GM19240 (cell line): ENCODE data around the gene KRTAP3-3.
"Not testable (repeated sequence)": the region's sequence is repeated elsewhere in the genome, so short reads cannot be mapped to it uniquely, and the experiment has no call there.

Experiments used
- DNase-seq: peaks from one replicate; pipeline ENCODE4 v3.0.0; 2011; ENCODE audit warnings: low spot score; ENCODE audit not compliant: insufficient read length

KRTAP3-3 gene

DNA sequence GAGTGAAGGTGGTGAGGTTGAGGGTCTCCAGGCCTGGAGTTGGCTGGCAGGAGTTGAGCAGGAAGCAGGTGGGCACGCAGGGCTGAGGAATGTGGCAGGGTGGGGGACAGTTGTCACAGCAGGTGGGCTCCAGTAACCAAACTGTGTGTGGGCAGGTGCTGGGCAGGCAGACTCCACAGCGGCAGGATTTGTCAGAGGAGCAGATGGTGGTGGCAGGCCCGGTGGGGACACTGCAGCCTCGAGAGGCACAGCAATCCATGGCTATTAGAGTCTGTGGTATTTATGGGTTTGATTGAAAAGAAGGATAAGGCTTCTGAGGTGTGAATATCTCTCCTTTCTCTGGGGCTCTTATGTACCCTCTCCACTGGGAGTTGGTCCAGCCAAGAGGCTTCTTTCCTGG is at the start of gene KRTAP3-3:
Gene KRTAP3-3, minus strand, starts transcription at position 326 of the 400 bp plus-strand sequence. Its CDS starts 67 bp downstream, at position 259.
- no peak for DNase-seq

DNA sequence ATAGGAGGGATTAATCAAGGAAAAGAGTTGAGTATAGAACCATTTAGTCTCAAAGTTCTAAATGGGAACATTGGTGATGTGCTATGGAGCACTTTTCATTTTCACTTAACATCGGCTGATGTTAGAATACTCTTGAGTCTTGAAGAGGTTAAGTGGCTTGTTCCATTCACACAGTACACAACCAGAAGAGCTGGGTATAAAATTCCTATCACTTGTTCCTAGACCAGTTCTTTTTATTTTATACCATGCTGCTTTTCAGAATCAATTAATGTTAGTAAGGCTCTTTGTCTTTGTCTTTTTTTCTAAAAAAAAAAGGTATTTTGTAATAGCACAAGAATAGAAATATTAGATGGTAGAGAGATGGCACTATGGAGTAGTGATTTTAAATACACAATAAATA is 49.0 kb upstream of the KRTAP3-3 start:
- no peak for DNase-seq

DNA sequence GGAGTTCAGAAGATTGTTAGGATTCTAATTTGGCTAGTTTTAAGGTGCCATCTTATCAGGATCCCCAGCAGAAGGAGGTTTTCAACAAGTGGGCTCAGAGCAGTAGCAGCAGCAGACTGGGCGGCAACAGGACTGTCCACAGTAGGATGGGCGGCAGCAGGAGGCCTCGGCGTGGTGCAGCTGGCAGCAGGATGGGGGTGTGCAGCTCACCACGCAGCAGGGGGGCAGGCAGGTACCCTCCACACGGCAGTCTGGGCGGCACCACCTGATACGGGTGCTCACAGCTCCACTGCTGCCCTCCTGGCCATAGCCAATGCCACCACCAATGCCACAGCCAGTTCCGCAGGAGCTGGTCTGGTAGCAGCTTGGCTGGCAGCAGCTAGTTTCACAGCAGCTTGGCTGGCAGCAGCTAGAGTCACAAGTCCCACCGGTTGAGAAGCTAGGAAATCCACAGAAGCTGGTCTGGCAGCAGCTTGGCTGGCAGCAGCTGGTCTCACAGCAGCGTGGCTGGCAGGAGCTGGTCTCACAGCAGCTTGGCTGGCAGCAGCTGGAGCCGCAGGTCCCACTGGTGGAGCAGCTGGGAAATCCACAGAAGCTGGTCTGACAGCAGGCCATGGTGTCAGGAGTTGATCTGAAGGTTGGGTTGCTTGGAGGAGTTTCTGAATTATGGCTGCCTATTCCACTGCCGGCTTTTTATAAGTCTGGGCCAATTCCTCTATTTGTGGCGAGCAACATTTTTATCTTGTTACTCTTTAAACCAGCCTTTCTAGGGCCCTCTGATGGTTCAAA is 47.0 kb upstream of the KRTAP3-3 start, which contains the start of gene KRTAP1-1:
Gene KRTAP1-1, minus strand, starts transcription at position 668 of the 789 bp plus-strand sequence. Its CDS starts 53 bp downstream, at position 615.
- not testable (repeated sequence) for DNase-seq

- no peak for DNase-seq
Observed at GRCh38 chr17:41037853-41038350, 43.9 kb upstream of the KRTAP3-3 start.

- DNase-seq, result not testable (repeated sequence)
Observed at GRCh38 chr17:41034346-41034935, 40.5 kb upstream of the KRTAP3-3 start, which contains the start of gene KRTAP1-3. KRTAP1-3 (minus strand) TSS chr17:41034874; CDS start chr17:41034821, 53 bp downstream.

DNA sequence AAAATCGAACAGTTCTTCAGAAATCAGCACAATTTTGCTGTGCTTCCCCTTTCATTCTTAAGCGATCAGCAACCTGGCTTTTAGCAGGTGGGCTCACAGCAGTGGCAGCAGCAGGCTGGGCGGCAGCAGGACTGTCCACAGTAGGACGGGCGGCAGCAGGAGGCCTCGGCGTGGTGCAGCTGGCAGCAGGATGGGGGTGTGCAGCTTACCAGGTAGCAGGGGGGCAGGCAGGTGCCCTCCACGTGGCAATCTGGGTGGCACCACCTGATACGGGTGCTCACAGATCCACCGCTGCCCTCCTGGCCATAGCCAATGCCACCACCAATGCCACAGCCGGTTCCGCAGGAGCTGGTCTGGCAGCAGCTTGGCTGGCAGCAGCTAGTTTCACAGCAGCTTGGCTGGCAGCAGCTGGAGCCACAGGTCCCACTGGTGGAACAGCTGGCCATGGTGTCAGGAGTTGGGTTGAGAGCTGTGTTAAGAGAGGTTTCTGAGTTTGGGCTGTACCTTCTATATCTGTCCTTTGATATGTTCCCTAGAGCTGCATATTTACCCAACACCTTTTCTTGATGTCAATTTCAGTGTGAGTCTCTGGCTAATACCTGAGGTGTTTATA is 35.8 kb upstream of the KRTAP3-3 start, which contains the start of gene KRTAP1-4:
Gene KRTAP1-4, minus strand, starts transcription at position 563 of the 613 bp plus-strand sequence. Its CDS starts 117 bp downstream, at position 446.
- no peak for DNase-seq

DNA sequence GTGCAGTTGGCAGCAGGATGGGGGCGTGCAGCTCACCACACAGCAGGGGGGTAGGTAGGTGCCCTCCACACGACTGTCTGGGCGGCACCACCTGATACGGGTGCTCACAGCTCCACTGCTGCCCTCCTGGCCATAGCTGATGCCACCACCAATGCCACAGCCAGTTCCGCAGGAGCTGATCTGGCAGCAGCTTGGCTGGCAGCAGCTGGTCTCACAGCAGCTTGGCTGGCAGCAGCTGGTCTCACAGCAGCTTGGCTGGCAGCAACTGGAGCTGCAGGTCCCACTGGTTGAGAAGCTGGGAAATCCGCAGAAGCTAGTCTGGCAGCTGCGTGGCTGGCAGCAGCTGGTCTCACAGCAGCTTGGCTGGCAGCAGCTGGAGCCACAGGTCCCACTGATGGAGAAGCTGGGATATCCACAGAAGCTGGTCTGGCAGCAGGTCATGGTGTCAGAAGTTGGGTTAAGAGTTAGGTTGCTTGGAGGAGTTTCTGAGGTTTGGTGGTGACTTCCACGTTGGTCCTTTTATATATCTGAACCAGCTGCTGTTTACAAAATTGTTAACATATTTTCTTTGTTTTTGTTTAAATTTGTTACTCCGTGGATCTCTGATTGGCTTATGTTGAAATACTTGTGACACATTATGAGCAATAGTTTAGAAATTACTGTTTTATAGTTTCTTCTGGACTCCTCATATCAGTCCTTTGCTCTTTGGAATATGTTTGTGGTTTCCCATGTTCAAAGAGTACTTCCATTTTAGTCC is 32.9 kb upstream of the KRTAP3-3 start, which contains the start of gene KRTAP1-5:
Gene KRTAP1-5, minus strand, starts transcription at position 494 of the 757 bp plus-strand sequence. Its CDS starts 53 bp downstream, at position 441.
- no peak for DNase-seq

- no peak for DNase-seq
Observed at GRCh38 chr17:41024697-41025096, 30.7 kb upstream of the KRTAP3-3 start.

GRCh38 chr17:41020336-41020735 is 26.4 kb upstream of the KRTAP3-3 start:
- DNase-seq, result no peak

GRCh38 chr17:41019415-41019814 is 25.5 kb upstream of the KRTAP3-3 start:
- no peak for DNase-seq

GRCh38 chr17:41018541-41018940 is 24.6 kb upstream of the KRTAP3-3 start:
- no peak for DNase-seq

- no peak for DNase-seq
Observed at GRCh38 chr17:41016578-41017215, 22.7 kb upstream of the KRTAP3-3 start.

DNA sequence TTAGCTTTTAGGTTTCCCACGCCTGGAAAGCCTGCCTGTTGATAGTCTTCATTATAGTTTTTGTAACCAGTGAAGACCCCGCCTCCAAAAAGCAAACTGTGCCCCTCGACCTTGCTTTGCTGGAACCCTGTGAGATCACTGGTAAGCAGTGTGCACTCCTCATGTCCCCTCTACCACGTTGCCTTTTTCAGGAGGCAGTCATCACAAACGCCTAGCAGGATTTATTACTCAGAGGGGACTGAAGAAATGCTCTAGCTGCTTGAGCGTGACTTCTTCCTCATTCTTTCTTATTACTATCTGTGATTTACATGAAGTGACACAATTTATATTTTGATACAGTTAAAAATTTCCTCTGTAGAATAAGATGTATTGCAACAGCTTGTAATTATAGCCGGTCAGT is 21.5 kb upstream of the KRTAP3-3 start:
- DNase-seq, result no peak

GRCh38 chr17:41013606-41014005 is 19.6 kb upstream of the KRTAP3-3 start:
- DNase-seq, result no peak

DNA sequence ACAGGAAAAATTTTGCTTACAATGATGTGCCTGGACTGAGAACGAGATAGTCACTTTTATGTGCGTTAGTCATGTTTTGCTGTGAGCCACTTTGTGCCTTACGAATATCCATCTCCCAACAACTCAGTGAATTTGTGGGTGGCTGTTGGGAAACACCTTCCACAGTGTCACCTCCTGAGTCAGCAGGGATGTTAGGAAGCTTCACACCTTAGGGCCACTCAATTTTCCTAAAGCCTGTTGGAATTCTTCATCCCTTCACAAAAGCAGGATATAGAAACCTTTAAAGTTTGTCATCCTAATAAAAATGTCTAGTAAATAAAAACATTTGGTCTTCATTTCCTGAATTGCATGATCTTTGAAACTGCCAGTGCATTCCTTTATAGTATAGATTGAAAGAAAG is 19.2 kb upstream of the KRTAP3-3 start:
- DNase-seq, result no peak

DNA sequence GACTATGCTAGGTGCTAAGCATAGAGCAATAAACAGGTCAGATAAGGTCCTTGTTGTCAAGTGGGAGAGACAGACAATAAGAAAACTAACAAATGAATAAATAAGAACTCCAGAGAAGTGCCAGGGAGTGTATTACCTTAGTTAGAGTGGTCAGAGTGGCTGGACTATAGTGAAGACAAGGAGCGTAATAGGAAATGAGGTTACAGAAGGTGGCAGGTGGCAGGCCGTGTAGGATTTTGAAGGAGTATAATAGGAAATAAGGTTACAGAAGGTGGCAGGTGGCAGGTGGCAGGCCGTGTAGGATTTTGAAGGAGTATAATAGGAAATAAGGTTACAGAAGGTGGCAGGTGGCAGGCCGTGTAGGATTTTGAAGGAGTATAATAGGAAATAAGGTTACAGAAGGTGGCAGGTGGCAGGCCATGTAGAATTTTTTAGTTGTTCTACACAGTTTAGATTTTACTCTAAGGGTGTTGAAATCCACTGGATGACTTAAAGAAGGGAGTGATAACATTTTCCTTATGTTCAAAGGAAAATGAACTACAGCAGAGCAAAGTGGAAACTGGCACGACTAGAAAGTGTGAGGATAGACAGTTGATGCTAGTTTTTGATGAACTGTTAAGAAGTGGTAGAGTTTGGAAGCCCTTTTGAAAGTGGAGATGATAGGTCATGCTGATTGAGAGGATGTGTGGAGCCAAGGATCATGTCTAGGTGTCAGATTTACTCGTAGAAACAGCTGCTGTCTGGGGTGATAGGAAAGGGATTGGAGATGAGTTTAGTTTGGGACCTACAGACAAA is 18.6 kb upstream of the KRTAP3-3 start:
- DNase-seq, result no peak

DNA sequence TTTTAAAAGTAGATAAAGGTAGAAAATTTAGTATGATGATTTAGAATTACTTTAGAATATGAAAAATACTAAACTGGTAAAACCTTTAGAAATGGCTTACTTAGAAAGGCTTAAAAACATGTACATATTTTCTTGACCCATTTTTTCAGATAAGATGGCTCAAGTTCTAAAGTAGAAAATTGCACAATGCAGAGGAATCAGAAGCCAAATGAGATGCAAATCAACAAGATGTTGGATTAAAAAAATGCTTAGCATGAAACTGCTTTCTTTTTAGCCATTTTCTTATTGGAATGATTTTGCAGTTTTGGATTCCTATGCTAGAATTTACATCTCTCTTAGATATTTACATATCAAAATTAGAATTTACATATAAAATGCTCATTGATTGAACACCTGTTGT is 16.5 kb upstream of the KRTAP3-3 start:
- no peak for DNase-seq

DNA sequence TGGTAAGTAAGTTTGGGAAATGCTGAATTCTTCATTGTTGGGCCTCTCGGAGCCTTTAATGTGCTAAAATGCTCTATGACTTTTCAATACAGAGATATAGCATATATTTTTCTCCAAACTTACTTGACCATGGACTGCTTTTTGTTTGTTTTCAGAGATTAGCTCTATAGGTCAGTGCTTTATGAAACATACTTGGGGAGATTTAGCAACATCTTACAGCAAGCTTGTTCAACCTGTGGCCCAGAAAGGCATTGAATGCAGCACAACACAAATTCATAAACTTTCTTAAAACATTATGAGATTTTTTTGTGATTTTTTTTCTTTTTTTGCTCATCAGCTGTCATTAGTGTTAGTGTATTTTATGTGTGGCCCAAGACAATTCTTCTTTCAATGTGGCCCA is 16.0 kb upstream of the KRTAP3-3 start:
- no peak for DNase-seq

GRCh38 chr17:41009301-41009760 is 15.4 kb upstream of the KRTAP3-3 start:
- DNase-seq, result no peak

DNA sequence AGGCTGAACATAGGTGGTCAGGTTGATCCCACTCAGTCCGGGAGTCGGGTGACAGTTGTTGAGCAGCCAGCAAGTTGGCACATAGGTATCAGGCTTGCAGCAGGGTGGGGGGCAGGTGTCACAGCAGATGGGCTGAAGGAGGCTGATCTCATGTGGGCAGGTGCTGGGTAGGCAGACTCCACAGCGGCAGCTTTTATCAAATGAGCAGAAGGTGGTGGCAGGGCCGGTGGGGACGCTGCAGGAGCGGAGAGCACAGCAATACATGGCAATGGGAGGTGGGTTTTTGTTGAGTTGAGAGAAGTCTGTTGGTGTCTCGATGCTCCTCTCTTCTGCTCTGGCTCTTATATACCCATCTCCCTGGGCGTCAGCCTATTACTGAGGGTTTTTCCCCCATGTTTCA is 14.8 kb upstream of the KRTAP3-3 start, which contains the start of gene KRTAP3-1:
Gene KRTAP3-1, minus strand, starts transcription at position 318 of the 400 bp plus-strand sequence. Its CDS starts 54 bp downstream, at position 264.
- DNase-seq, result no peak
